ENCODE measurements around the gene ENTHD1.

DNA sequence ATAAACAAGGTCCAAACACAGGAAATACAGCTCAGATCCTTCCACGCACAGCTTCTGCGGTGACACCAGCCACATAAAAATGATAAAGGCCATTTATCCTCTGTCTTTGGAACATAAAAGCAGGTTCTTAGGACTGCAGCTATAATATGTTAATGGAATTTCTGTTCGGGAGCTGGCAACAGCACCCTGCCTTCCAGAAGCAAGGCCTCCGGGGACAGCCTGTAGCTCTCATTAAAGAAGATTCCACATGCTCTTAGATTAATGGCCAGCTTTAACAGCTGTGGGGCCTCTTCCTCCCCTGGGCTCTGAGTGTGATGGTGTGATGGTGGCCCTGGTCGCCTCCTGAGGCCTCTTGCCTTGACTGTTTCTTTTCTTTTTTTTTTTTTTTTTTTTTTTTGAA lies 185.7 kb downstream of the ENTHD1 start:
- TF ChIP-seq, protein P1, sequence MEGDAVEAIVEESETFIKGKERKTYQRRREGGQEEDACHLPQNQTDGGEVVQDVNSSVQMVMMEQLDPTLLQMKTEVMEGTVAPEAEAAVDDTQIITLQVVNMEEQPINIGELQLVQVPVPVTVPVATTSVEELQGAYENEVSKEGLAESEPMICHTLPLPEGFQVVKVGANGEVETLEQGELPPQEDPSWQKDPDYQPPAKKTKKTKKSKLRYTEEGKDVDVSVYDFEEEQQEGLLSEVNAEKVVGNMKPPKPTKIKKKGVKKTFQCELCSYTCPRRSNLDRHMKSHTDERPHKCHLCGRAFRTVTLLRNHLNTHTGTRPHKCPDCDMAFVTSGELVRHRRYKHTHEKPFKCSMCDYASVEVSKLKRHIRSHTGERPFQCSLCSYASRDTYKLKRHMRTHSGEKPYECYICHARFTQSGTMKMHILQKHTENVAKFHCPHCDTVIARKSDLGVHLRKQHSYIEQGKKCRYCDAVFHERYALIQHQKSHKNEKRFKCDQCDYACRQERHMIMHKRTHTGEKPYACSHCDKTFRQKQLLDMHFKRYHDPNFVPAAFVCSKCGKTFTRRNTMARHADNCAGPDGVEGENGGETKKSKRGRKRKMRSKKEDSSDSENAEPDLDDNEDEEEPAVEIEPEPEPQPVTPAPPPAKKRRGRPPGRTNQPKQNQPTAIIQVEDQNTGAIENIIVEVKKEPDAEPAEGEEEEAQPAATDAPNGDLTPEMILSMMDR (IDR thresholded peaks at IDR 0.05): no peak
- no peak for TF ChIP-seq POLR2A (IDR thresholded peaks at IDR 0.05)
- no peak for TF ChIP-seq POLR2AphosphoS5 (IDR thresholded peaks at IDR 0.05)
- TF ChIP-seq EP300 (IDR thresholded peaks at IDR 0.05): no peak

All from suprapubic skin (tissue), 4 donors.